RWPE1 (cell line): ENCODE data around the gene PLPP1.
"Not testable (repeated sequence)": the region's sequence is repeated elsewhere in the genome, so short reads cannot be mapped to it uniquely, and the experiment has no call there.

Experiments
- CTCF ChIA-PET: fragments of 350-600 bp; sonication (Branson Sonifier 250); formaldehyde crosslinking; extraction: SDS; loops from one replicate; lab custom pipeline; 2021; lab: Yijun Ruan, JAX
- POLR2A ChIA-PET: fragments of 400-600 bp; formaldehyde crosslinking; extraction: SDS; loops from one replicate; lab custom pipeline; 2020; ENCODE audit warnings: antibody characterized with exemption; ENCODE audit not compliant: low non-redundant PET; lab: Yijun Ruan, JAX
- DNase-seq: peaks from one replicate; pipeline ENCODE4 v3.0.0; 2012; ENCODE audit warnings: low spot score
- H3K27ac ChIP-seq: fragments of 450-650 bp; 2 replicates; pipeline ENCODE4 v1.5.1; 2017
- CTCF ChIP-seq: fragments of 450-650 bp; conservative IDR thresholded peaks from 2 replicates; pipeline ENCODE4 v1.5.1; 2017; ENCODE audit warnings: low read depth, mild to moderate bottlenecking

The PLPP1 gene

DNA sequence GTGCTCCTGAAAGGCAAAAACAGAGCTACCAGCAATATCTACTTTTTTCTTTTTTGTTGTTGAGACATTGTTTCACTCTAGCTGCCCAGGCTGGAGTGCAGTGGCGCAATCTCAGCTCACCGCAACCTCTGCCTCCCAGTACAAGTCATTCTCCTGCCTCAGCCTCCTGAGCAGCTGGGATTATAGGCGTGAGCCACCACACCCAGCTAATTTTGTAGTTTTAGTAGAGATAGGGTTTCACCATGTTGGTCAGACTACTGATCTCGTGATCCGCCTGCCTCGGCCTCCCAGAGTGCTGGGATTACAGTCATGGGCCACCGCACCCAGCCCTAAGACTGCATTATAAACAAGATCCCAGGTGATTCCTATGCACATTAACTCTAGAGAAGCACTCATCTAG lies 17.0 kb downstream of the PLPP1 start:
- CTCF ChIA-PET = interaction anchor here (0.7 kb wide), 1 partner anchor 1685 kb away, joined by 4 read pairs; no protein-coding TSS in a partner anchor
- no peak for DNase-seq
- no peak overlapping the region for H3K27ac ChIP-seq
- POLR2A ChIA-PET = no interaction called here
- no peak for TF ChIP-seq CTCF

- DNase-seq = no peak
- no peak for TF ChIP-seq CTCF
- ChIA-PET CTCF (interaction anchor here (0.6 kb wide), 1 partner anchor 199 kb away, joined by 6 read pairs; no protein-coding TSS in a partner anchor), POLR2A (no interaction called here)
- no peak overlapping the region for H3K27ac ChIP-seq
Measured at GRCh38 chr5:55511010-55511409, 23.8 kb downstream of the PLPP1 start.

DNA sequence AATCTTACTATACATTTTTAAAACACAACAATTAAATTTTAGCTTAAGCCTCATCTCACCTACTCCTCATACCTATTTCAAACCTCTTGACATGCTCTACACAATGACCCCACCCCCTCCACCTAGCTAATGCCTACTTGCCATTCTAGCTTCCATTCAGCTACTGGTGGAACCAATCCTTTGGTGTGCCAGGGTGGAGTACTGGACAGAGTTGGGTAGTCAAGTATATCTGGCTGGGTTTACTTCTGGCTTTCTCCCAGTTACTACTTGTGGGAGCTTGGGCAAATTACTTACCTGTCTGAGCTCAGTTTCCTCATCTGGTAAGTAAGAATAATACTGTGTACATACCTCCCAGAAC lies 24.3 kb downstream of the PLPP1 start:
- CTCF ChIA-PET = no interaction called here
- DNase-seq = no peak
- POLR2A ChIA-PET = no interaction called here
- no peak overlapping the region for H3K27ac ChIP-seq
- no peak for TF ChIP-seq CTCF

- POLR2A ChIA-PET = no interaction called here
- CTCF ChIA-PET = interaction anchor here (0.7 to 1.0 kb wide), 2 partner anchors 24 to 106 kb away, joined by 4 to 5 read pairs; no protein-coding TSS in a partner anchor
- no peak overlapping the region for H3K27ac ChIP-seq
- TF ChIP-seq CTCF = no peak
- no peak for DNase-seq
Measured at GRCh38 chr5:55509796-55510522, 24.8 kb downstream of the PLPP1 start.

GRCh38 chr5:55509097-55509496 lies 25.7 kb downstream of the PLPP1 start:
- H3K27ac ChIP-seq = no peak overlapping the region
- TF ChIP-seq CTCF = no peak
- DNase-seq = no peak
- ChIA-PET CTCF (interaction anchor here (0.7 to 1.0 kb wide), 2 partner anchors 24 to 107 kb away, joined by 3 to 4 read pairs; no protein-coding TSS in a partner anchor), POLR2A (no interaction called here)

DNA sequence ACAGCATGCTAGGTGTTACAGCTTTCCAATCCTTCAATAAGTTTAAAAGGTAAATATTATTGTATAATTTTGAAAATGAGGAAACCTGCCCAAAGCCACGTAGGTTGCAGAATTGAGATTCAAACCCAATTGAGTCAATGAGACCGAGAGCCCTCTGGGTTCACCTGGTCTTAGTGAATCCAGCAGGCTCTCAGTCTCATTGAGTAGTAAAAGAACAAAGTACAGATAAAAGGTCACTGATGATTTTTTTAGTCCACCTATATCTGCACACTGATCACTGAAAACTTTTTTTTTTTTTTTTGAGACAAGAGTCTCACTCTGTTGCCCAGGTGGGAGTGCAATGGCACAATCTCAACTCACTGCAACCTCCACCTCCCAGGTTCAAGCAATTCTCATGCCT lies 27.2 kb downstream of the PLPP1 start:
- ChIA-PET POLR2A (no interaction called here), CTCF (no interaction called here)
- H3K27ac ChIP-seq = no peak overlapping the region
- TF ChIP-seq CTCF = no peak
- DNase-seq = no peak

- not testable (repeated sequence) for DNase-seq, H3K27ac ChIP-seq
- ChIA-PET CTCF (interaction anchor here (0.6 kb wide), 1 partner anchor 1595 kb away, joined by 4 read pairs; no protein-coding TSS in a partner anchor), POLR2A (interaction anchor here (0.7 kb wide), 1 partner anchor 214 kb away, joined by 11 read pairs; no protein-coding TSS in a partner anchor)
Measured at GRCh38 chr5:55505711-55506110, 29.1 kb downstream of the PLPP1 start.

DNA sequence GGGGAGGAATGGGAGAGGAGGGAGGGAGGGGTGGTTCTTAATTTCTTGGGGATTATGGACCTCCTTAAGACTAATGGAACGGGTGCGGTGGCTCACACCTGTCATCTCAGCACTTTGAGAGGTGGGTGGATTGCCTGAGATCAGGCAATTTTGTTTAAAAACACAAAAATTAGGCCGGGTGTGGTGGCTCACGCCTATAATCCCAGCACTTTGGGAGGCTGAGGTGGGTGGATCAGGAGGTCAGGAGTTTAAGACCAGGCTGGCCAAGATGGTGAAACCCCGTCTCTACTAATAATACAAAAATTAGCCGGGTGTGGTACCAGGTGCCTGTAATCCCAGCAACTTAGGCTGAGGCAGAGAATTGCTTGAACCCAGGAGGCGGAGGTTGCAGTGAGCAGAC lies 30.8 kb downstream of the PLPP1 start:
- CTCF ChIA-PET, DNase-seq, H3K27ac ChIP-seq, POLR2A ChIA-PET: not testable (repeated sequence)
